HG03196 (cell line): ENCODE results near the gene FEM1B.

Experiments used
- ATAC-seq: cut with Tn5 transposase; IDR thresholded peaks from one replicate; pipeline ENCODE4 v1.9.1; 2021; ENCODE audit not compliant: unreplicated experiment

The FEM1B gene

GRCh38 chr15:68284616-68285258, 7.2 kb downstream of the FEM1B start:
- no peak for ATAC-seq

GRCh38 chr15:68285259-68285980, 7.9 kb downstream of the FEM1B start:
- no peak for ATAC-seq

- no peak for ATAC-seq
These were observed 8.7 kb downstream of the FEM1B start for GRCh38 chr15:68286256-68286655.

- no peak for ATAC-seq
These were observed 11.5 kb downstream of the FEM1B start for GRCh38 chr15:68289057-68289456.

- no peak for ATAC-seq
These were observed 12.2 kb downstream of the FEM1B start for GRCh38 chr15:68289621-68290352.

GRCh38 chr15:68290715-68291114, 13.2 kb downstream of the FEM1B start:
- no peak for ATAC-seq

GRCh38 chr15:68292157-68292781, 14.7 kb downstream of the FEM1B start:
- no peak for ATAC-seq

- ATAC-seq, result no peak
These were observed 15.4 kb downstream of the FEM1B start for GRCh38 chr15:68292967-68293366.

GRCh38 chr15:68295014-68295805, 17.7 kb downstream of the FEM1B start:
- ATAC-seq, result no peak

- ATAC-seq, result no peak
These were observed 20.8 kb downstream of the FEM1B start for GRCh38 chr15:68298336-68298735.

- peak; percentile 79 for ATAC-seq
These were observed 21.4 kb downstream of the FEM1B start for GRCh38 chr15:68298882-68299381.

GRCh38 chr15:68299436-68299835, 21.9 kb downstream of the FEM1B start:
- ATAC-seq, result no peak

GRCh38 chr15:68300115-68300940, 22.8 kb downstream of the FEM1B start:
- ATAC-seq, result no peak

- ATAC-seq, result no peak
These were observed 23.8 kb downstream of the FEM1B start for GRCh38 chr15:68301301-68301700.

- no peak for ATAC-seq
These were observed 25.2 kb downstream of the FEM1B start for GRCh38 chr15:68302729-68303128.

GRCh38 chr15:68303134-68303533, 25.6 kb downstream of the FEM1B start:
- no peak for ATAC-seq

GRCh38 chr15:68303560-68304436, 26.3 kb downstream of the FEM1B start:
- ATAC-seq, result no peak

- no peak for ATAC-seq
These were observed 27.2 kb downstream of the FEM1B start for GRCh38 chr15:68304589-68305337.
